ENCODE measurements around the gene CDON.
A peak's percentile ranks its signal among the peaks of the same experiment; 100 is the strongest.
"Not testable (repeated sequence)": the region's sequence is repeated elsewhere in the genome, so short reads cannot be mapped to it uniquely, and the experiment has no call there.

Gene CDON

DNA sequence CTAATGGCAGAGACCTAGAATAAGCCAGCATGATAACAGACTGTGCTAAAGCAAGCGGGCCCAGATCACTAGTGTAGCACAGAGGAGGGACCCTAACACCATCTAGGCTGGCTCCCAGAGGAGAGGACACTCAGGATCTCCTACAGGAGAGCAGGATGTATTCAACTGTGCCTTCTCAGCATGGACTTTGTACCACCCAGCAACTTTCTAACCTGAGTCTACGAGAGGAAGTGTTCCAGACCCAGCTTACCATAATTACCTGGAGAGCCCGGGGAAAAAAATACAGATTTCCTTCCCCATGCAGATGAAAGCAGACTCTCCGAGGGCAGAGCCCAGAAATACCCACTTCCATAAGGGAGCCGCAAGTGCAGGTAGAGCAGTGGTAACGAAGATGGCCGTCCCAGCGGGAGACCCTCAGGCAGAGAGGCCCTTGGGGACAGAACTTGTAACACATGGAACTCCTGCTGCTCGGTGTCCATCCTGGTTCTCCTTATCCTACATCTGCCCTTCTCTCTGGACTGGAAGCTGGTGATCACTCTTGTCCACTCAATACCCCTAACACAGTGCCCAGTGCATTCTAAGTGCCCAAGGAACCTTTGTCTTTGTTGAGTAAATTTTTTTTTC is 138.2 kb downstream of the CDON start:
- no peak for DNase-seq (ENCODE audit: low read depth)

DNA sequence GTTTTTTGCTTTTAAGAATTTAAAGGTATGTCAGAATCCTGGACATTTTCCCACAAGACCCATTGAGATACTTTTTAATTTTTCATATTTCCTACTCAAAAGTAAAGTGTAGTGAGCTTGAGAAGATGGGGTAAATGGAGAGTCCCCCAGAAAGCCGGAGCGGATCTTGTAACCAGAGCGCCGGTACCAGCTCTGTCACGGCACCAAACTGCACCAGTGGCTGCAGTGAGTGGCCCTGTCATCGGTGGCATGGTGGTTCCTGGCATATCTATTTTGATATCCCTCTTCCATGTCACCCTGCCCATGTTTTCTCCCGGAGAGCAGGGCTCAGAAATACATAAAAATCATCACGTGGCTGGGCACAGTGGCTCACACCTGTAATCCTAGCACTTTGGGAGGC is 139.0 kb downstream of the CDON start:
- DNase-seq (ENCODE audit: low read depth), result no peak

DNA sequence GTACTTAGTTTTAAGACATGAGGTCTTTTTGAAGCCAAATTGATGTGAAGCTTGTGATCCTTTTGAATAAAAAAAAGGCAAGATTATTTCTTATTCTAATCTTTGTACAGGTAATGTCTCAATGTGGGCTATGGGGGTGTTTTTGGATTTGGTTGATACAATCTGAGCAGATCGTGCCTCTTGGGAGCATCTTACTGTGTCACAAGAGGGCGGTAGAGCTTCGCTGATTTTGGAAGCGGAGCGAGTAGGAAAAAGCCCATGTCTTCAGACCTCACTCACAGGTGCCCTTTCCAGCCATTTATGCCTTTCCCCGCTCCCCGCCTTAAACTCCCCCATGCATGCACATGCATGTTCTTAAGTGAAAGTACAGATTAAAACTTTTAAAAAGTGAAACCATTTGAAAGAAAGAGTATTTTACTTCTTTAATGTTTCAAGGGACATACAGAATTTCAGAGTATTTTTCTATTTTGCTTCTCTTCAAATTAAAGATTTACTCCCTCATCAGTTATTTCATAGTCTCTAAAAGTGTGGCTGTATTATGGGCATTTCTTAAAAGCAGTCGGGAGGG is 139.6 kb downstream of the CDON start:
- DNase-seq (ENCODE audit: low read depth), result peak; percentile 38

DNA sequence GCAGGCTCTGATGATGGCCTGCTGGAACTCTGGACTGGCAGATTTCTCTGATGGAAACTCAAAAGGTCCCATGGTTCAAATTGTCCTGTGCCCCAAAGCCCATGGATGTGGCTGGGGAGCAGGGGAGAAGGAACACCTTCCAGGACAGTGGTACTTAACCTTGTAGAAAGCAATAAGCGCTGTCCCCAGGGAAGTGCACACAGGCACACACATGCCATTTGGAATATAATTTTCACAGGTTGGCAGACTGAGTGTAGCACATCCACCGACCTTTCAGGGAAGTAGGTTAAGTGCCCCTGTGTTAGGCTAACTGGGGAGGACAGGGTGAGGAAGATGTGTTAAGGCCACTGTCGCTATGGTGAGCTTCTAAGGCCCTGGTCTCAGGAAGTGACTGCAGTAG is 140.5 kb downstream of the CDON start:
- DNase-seq (ENCODE audit: low read depth), result no peak

DNA sequence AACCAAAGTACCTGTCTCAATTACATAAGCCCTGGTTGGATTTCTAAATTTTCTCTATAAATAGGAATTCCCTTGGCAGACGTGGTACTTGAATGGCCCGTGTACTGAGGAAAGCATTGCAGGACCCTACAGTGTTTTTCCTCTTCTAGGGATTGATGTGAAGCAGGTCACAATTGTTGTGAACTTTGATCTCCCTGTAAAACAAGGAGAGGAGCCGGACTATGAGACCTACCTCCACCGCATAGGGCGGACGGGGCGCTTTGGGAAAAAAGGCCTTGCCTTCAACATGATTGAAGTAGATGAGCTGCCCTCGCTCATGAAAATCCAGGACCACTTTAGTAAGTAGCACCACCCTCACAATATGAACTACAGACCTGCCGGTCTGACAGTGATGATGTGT is 141.6 kb downstream of the CDON start:
- DNase-seq (ENCODE audit: low read depth), result no peak

DNA sequence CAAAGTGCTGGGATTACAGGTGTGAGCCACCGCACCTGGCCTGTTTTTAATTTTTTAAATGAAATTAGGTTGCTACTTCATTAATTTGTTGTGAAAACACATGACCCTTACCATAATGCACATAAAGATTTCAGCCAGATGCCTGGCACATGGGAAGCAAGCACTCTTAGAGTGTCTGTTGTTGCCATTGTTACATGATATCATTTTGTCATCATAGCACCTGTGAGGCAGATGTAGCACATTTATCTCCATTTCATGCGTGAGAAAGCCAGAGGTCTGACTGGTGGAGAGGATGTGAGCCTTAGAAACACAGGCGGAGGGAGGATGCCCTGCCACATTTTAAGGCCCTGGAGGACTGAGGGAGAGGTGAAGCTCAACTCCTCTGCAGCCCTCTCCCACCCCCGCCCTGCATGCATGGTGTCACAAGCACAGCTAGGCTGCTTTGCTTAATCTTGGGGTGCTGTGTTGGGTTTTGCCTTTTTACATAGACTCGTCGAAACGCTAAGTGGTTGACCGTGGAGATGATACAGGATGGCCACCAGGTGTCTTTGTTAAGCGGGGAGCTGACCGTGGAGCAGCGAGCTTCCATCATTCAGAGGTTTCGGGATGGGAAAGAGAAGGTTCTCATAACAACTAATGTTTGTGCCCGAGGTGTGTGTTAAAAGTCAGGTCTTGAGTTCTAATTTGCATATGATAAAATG is 144.4 kb downstream of the CDON start:
- no peak for DNase-seq (ENCODE audit: low read depth)

DNA sequence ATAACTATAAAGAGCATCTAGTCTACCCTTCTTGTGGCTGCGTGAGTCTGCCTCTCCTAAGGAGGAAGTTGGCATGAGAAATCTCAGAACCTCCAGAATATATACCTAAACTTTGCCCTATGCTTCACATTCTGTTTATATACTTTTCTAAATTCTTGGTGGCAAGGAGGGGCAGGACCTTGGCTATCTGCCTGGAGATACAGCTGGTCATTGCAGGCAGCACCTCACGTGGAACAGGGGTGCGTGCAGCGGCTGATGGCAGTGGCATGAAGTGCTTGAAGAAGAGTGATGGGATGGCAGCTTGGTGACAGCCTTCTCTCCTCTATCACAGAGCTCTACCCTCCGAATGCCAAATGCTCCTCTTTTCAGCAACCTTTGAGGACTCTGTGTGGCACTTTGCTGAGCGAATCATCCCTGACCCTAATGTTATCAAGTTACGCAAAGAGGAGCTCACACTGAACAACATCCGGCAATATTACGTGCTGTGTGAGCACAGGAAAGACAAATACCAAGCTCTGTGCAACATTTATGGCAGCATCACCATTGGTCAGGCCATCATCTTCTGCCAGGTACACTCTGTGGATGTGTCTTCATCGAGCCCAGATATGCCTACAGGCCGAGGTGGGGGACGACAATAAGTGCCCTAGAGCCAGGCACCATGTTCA is 145.9 kb downstream of the CDON start:
- DNase-seq (ENCODE audit: low read depth), result no peak

DNA sequence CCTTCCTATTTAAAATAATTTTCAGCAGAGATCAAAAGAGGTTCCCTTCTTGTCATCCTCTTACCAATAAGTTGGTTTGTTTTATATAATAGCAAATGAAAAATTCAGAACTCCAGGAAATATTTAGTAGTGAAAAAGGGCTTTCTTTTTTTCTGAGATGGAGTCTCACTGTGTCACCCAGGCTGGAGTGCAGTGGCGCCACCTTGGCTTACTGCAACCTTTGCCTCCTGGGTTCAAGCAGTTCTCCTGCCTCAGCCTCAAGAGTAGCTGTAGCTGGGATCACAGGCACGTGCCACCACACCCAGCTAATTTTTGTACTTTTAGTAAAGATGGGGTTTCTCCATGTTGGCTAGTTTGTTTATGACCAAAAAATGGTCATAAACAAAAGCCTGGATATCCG is 148.1 kb downstream of the CDON start:
- DNase-seq (ENCODE audit: low read depth), result not testable (repeated sequence)

DNA sequence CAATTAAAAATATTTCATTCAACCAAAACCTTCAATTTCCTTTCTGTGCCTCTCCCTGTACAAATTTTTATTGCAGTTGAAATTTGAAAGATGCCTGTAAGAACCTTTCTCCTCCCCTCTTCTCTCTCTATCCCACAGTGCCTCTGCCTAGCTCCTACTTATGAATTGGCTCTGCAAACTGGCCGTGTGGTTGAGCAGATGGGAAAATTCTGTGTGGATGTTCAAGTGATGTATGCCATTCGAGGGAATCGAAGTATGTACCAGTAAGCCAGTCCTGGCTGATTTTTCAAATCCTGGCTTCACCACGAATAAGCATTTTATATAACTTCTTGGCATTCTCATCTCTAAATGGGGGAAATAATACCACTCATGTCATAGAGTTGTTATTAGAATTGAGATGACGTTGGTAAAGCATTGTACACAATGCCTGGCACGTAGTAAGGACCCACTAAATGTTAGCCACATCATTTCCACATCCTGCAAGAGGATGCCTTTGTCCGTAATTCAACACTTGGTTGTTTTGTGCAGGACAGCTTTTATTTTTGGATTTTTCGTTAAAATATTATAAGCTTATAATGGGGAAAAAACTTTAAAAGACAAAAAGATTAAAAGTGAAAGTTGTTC is 152.3 kb downstream of the CDON start:
- no peak for DNase-seq (ENCODE audit: low read depth)

All from T follicular helper cell (primary cell).